Fibroblast of lung (primary cell): ENCODE results near the gene MYOM1. TPM values are rescaled to one million over a fixed set of nuclear protein-coding genes. Genes with fewer than 3 reads are reported as not detected.
"Not testable (repeated sequence)": the region's sequence is repeated elsewhere in the genome, so short reads cannot be mapped to it uniquely, and the experiment has no call there.

ENCODE experiments used
- DNase-seq, 2 donors: peaks; one replicate each; pipeline versions ENCODE4 v3.0.0 to v3.0.0-alpha.2; 2010; ENCODE audit warnings: low read depth in 2 of 2
- H2AFZ ChIP-seq: 2 replicates; pipeline ENCODE4 v1.5.1; 2012; ENCODE audit warnings: low read length, control low read depth, inconsistent platforms
- H3K27ac ChIP-seq: 2 replicates; pipeline ENCODE4 v1.5.1; 2011; ENCODE audit warnings: low read length, control low read depth; ENCODE audit not compliant: insufficient read depth
- H3K27me3 ChIP-seq: 2 replicates; pipeline ENCODE4 v1.5.1; 2011; ENCODE audit warnings: mild to moderate bottlenecking, low read length; ENCODE audit not compliant: control insufficient read depth, insufficient read depth
- H3K36me3 ChIP-seq: 2 replicates; pipeline ENCODE4 v1.5.1; 2011; ENCODE audit warnings: low read length; ENCODE audit not compliant: control insufficient read depth, insufficient read depth
- H3K4me1 ChIP-seq: 2 replicates; pipeline ENCODE4 v1.5.1; 2011; ENCODE audit warnings: low read length; ENCODE audit not compliant: control insufficient read depth, insufficient read depth; ENCODE audit errors: extremely low read depth
- H3K4me2 ChIP-seq: 2 replicates; pipeline ENCODE4 v1.5.1; 2011; ENCODE audit warnings: low read length, control low read depth; ENCODE audit not compliant: insufficient read depth; ENCODE audit errors: extremely low read depth
- H3K4me3 ChIP-seq, 4 experiments: fragments of 200-600 bp in 1 of 4; sonication (generic) in 1 of 4; replicated peaks in 1 of 4; 2 replicates each; pipeline ENCODE4 v1.5.1; 2011 to 2016; ENCODE audit warnings: low read length in 4 of 4, low read depth in 3 of 4, mild to moderate bottlenecking in 3 of 4, control low read depth in 2 of 4, inconsistent platforms in 1 of 4, mixed read lengths in 1 of 4; ENCODE audit not compliant: insufficient read depth in 1 of 4; ENCODE audit errors: control extremely low read depth in 1 of 4
- H3K79me2 ChIP-seq: 2 replicates; pipeline ENCODE4 v1.5.1; 2012; ENCODE audit warnings: mild to moderate bottlenecking, low read length, inconsistent platforms; ENCODE audit not compliant: control insufficient read depth, insufficient read depth
- H3K9ac ChIP-seq: 2 replicates; pipeline ENCODE4 v1.5.1; 2011; ENCODE audit warnings: mild to moderate bottlenecking, low read length, control low read depth; ENCODE audit not compliant: insufficient read depth
- H3K9me3 ChIP-seq: 2 replicates; pipeline ENCODE4 v1.5.1; 2012; ENCODE audit warnings: low read depth, low read length; ENCODE audit not compliant: control insufficient read depth, insufficient read depth
- H4K20me1 ChIP-seq: 2 replicates; pipeline ENCODE4 v1.5.1; 2011; ENCODE audit warnings: low read length; ENCODE audit not compliant: control insufficient read depth, insufficient read depth; ENCODE audit errors: extremely low read depth
- CTCF ChIP-seq, 2 donors: IDR thresholded peaks in 1 of 2; conservative IDR thresholded peaks in 1 of 2; 1 replicate in 1 of 2; 2 replicates in 1 of 2; pipeline ENCODE4 v1.5.1; 2011 to 2012; ENCODE audit warnings: low read length in 2 of 2, control low read depth in 1 of 2, inconsistent platforms in 1 of 2, low read depth in 1 of 2, mild to moderate bottlenecking in 1 of 2
- EZH2 ChIP-seq: IDR thresholded peaks from 2 replicates; pipeline ENCODE4 v1.5.1; 2012; ENCODE audit warnings: low read length, control low read depth, mild to moderate bottlenecking; ENCODE audit errors: missing control alignments
- polyA plus RNA-seq, 2 donors: library from polyadenylated mRNA; depleted of rRNA in 1 of 2; stranded (reverse) in 1 of 2; unstranded in 1 of 2; fragments of >200 nt; gene quantifications; 2 replicates each; pipeline ENCODE4 v1.2.1, GENCODE V29; 2011 to 2012; ENCODE audit warnings: missing spikeins in 1 of 2
- total RNA-seq: library from RNA; depleted of rRNA; stranded (reverse); fragments of >200 nt; gene quantifications from 2 replicates; pipeline ENCODE4 v1.2.1, GENCODE V29; 2014

The MYOM1 gene
- total and polyA plus RNA-seq, 2 donors (not counting 1 experiment from before 2014, with no cell fraction given): 0.07 to 0.83 TPM

DNA sequence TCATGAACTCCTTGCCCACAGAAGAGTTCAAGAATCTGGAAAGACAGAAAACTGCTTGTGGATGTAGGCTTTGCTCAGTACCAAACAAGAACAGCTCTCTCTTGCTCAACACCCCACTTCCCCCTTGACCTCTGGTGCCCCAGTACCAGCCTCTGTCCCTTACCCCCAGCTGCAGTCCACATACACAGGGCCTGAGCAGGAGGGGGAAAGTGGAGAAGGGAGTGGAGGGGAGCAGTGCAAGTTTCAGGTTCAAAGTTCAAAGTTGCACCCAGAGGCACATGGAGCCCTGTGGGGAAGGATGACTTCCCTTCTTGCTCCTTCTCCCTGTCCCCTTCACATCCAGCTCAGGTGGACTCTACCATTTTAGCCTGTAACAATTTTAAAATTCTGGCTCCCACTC, 145.7 kb downstream of the MYOM1 start:
- no peaks in the 10 kb centered on the region for H4K20me1 ChIP-seq
- H3K4me1 ChIP-seq: no peaks in the 10 kb centered on the region
- no peak overlapping the region for H3K4me2 ChIP-seq
- no peak for DNase-seq
- H3K4me3 ChIP-seq: no peak overlapping the region
- H3K79me2 ChIP-seq: no peaks in the 10 kb centered on the region
- H3K36me3 ChIP-seq: no peaks in the 10 kb centered on the region
- no peak for TF ChIP-seq EZH2
- TF ChIP-seq CTCF (conservative IDR thresholded peaks at IDR 0.05 in 1 of 2, IDR thresholded peaks at IDR 0.05 in 1 of 2; ENCODE audit: low read depth in 1 of 2, low read length in 2 of 2): no peak
- no peak overlapping the region for H2AFZ ChIP-seq
- H3K9me3 ChIP-seq: no peaks in the 10 kb centered on the region
- no peak overlapping the region for H3K27ac ChIP-seq
- H3K9ac ChIP-seq: no peak overlapping the region
- H3K27me3 ChIP-seq: no peaks in the 10 kb centered on the region

DNA sequence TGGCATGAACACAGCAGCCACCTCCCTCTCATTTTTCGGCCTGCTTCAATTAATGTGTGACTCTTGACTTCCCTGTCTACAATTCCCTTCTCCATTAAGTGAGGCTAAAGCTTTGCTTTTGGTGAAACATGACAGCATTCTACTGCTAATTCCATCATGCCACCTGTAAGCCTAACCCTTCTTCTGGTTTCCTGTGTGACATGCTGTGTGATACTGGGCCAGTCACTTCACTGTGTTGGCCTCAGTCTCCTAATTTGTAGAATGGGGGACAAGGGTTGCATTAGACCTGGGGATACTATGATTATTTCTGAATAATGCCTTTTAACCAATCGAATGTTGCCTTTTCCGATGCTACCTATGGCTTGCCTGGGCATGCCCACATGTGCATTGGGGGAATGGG, 146.4 kb downstream of the MYOM1 start:
- H3K79me2 ChIP-seq, H3K4me1 ChIP-seq, H3K9me3 ChIP-seq, H3K27ac ChIP-seq, H3K4me3 ChIP-seq, H3K4me2 ChIP-seq, H3K36me3 ChIP-seq, DNase-seq, H2AFZ ChIP-seq, H3K9ac ChIP-seq, H3K27me3 ChIP-seq, H4K20me1 ChIP-seq: not testable (repeated sequence)

DNA sequence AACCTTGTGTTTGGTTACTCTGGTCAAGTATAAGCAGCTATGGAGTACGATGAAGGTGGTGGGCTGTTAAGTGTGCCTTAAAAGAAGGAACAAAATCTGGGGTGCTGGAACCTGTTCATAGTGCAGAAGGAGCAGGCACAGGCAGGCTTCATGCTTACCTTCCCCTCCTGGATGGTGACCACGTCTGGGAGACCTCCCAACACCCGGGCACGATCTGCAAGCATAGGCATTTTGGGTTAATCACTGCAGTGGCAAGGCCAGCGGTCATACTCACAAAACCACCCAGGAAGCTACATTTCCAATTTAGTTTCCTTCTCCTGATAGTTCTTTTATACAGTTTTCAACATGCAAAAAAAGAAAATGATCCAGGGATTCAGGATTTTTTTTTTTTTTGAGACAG, 148.1 kb downstream of the MYOM1 start:
- Histone ChIP-seq H3K79me2 (no peaks in the 10 kb centered on the region), H3K27ac (no peak overlapping the region), H2AFZ (no peak overlapping the region), H3K9me3 (no peaks in the 10 kb centered on the region), H3K27me3 (no peaks in the 10 kb centered on the region), H3K36me3 (no peaks in the 10 kb centered on the region), H4K20me1 (no peaks in the 10 kb centered on the region), H3K4me1 (no peaks in the 10 kb centered on the region), H3K4me2 (no peak overlapping the region), H3K9ac (no peak overlapping the region), H3K4me3 (no peak overlapping the region)
- no peak for DNase-seq
- TF ChIP-seq EZH2: no peak
- TF ChIP-seq CTCF (conservative IDR thresholded peaks at IDR 0.05 in 1 of 2, IDR thresholded peaks at IDR 0.05 in 1 of 2; ENCODE audit: low read depth in 1 of 2, low read length in 2 of 2): no peak
